HL-60 (cell line): Measurements from ENCODE around the gene SKP2.

ENCODE experiments used
- DNase-seq, 2 experiments: peaks; one replicate each; pipeline ENCODE4 v3.0.0-alpha.2; 2010 to 2020; ENCODE audit warnings: low read depth in 1 of 2, low spot score in 1 of 2
- H3K27ac ChIP-seq: fragments of 250-450 bp; sonication (Bioruptor Pico); replicated peaks from 2 replicates; pipeline ENCODE4 v1.5.1; 2020; ENCODE audit warnings: mild to moderate bottlenecking, moderate library complexity
- H3K27me3 ChIP-seq: fragments of 250-450 bp; sonication (Bioruptor Pico); 2 replicates; pipeline ENCODE4 v1.5.1; 2021; ENCODE audit warnings: mild to moderate bottlenecking, moderate library complexity; ENCODE audit not compliant: insufficient read depth, poor library complexity, severe bottlenecking
- H3K4me3 ChIP-seq: replicated peaks from 2 replicates; pipeline ENCODE4 v1.5.1; 2011; ENCODE audit warnings: mild to moderate bottlenecking, control low read depth, low read length; ENCODE audit not compliant: insufficient read depth
- CTCF ChIP-seq: IDR thresholded peaks from one replicate; pipeline ENCODE4 v1.5.1; 2011; ENCODE audit warnings: low read length, control low read depth, inconsistent platforms; ENCODE audit not compliant: insufficient read depth
- GABPA ChIP-seq: IDR thresholded peaks from 2 replicates; pipeline ENCODE4 v1.6.1; 2012; ENCODE audit warnings: low read depth
- POLR2AphosphoS5 ChIP-seq: IDR thresholded peaks from 2 replicates; pipeline ENCODE4 v1.6.1; 2012; ENCODE audit warnings: low read depth
- REST ChIP-seq: IDR thresholded peaks from 2 replicates; pipeline ENCODE4 v1.6.1; 2012; ENCODE audit warnings: low read depth; ENCODE audit not compliant: insufficient replicate concordance
- SPI1 ChIP-seq: IDR thresholded peaks from 2 replicates; pipeline ENCODE4 v1.6.1; 2012; ENCODE audit warnings: low read depth, mild to moderate bottlenecking, borderline replicate concordance

SKP2 gene

GRCh38 chr5:36215910-36216309 lies 64.0 kb downstream of the SKP2 start:
- no peak for DNase-seq
- TF ChIP-seq REST (no peak), POLR2AphosphoS5 (no peak)
- Histone ChIP-seq H3K27ac (no peak overlapping the region), H3K27me3 (no peaks in the 10 kb centered on the region), H3K4me3 (no peak overlapping the region)

GRCh38 chr5:36217567-36217966 lies 65.7 kb downstream of the SKP2 start:
- DNase-seq, result no peak
- no peak overlapping the region for H3K27ac ChIP-seq
- no peak overlapping the region for H3K4me3 ChIP-seq
- no peaks in the 10 kb centered on the region for H3K27me3 ChIP-seq
- no peak for TF ChIP-seq GABPA
- TF ChIP-seq POLR2AphosphoS5, result no peak
- no peak for TF ChIP-seq SPI1
- no peak for TF ChIP-seq CTCF
- TF ChIP-seq REST, result no peak

GRCh38 chr5:36217988-36218387 lies 66.1 kb downstream of the SKP2 start:
- H3K4me3 ChIP-seq, result no peak overlapping the region
- H3K27ac ChIP-seq, result no peak overlapping the region
- TF ChIP-seq POLR2AphosphoS5 (no peak), CTCF (no peak), GABPA (no peak), SPI1 (no peak), REST (no peak)
- no peak for DNase-seq
- no peaks in the 10 kb centered on the region for H3K27me3 ChIP-seq

- Histone ChIP-seq H3K4me3 (no peak overlapping the region), H3K27ac (no peak overlapping the region), H3K27me3 (no peaks in the 10 kb centered on the region)
- no peak for TF ChIP-seq SPI1
- TF ChIP-seq CTCF, result no peak
- TF ChIP-seq POLR2AphosphoS5, result no peak
- TF ChIP-seq REST, result no peak
- TF ChIP-seq GABPA, result no peak
- no peak for DNase-seq
Observed at GRCh38 chr5:36222620-36223019, 70.7 kb downstream of the SKP2 start.
